ENCODE results near the gene ZNF554.

DNA sequence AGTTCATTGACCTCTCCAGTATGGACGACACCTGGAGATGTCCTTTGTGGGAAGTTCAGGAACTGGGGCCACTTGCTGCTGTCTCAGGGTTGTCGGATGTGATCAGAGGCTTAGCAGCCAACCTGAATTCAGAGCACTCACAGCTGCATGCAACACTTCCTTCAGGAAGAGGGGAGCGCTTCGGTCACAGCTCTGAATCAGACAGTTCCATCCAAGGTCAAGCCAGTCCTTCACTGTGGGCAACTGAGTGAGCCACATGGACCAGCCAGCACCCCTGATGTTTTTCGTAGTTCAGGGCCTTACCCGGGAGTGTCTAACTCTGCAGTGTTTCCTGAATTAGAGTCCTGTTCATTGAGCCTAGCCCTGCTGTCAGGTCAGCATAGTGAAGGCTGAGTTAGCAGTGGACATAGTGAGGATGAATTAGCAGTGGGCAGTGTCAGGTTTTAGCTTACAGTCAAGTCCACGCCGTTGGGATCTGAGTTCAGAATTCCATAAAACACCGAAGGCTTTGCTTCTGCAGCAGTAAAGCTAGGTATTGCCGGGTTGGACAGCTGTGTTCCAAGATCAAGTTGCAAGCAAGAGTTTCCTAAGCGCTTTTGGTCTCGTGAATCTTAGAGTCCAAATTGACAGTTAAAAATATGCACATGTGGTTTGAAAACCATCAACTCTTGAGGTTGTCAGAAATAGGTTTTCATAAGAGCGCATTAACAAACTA, 26.7 kb downstream of the ZNF554 start:
- TF ChIP-seq POLR2A (IDR thresholded peaks at IDR 0.05) = no peak
- TF ChIP-seq POLR2AphosphoS5 (IDR thresholded peaks at IDR 0.05) = no peak

All from suprapubic skin (tissue), 4 donors.